Measurements from ENCODE around the gene METTL17. TPM values are rescaled to one million over a fixed set of nuclear protein-coding genes. Genes with fewer than 3 reads are reported as not detected.

METTL17 gene
- total RNA-seq, 1 experiment from 2014 or later, result 70.4 TPM

DNA sequence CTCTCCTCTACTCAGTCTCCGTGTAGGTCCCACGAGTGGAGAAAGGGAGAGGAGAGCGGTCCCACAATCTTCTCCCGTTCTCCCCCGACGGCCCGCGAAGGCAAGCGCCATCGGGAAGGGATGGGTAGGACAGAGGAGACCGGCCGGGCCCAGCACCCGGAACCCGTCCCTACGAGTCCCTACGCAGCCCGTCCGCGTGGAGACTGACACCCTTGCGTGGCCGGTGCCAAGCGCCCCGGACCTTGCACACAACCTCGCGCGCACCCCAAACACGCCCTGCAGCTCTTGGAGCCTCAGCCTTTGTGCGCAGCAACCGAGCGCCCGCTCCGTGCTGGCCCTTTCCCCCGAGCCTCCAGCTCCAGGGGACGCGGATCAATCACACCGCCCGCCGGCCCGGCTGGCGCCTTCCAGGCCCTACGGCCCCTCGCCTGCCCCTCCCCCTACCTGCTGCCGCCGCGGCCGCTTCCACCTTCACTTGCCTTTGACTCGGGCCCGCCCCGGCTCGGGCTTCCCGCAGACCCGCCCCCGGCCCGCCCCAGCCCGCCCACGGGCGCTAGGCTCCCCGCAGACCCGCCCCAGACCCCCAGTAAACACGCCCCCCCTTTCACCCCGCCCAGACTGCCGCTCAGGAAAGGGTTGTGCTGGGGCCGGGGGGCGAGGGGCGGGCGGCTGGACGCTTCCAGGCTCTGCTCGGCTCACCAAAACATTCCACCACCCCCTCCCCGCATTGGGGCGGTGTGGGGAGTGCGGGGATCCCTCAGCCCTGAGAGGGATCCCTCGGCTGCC is 35.0 kb downstream of the METTL17 start, which contains the start of gene NDRG2:
NDRG2 (minus strand) TSS at position 477 of the 786 bp plus-strand sequence. CDS start 1,746 bp downstream, outside the sequence.
- H3K27ac ChIP-seq, result no peak within 1 kb of the TSS
- H3K4me3 ChIP-seq, result peak within 1 kb of the TSS; percentile 66
- H3K9me3 ChIP-seq (replicated peaks), result no peaks in the 10 kb centered on the region
- peak; percentile 54 to 65 for DNase-seq
- peaks cover 20% of the 10 kb centered on the region for H3K27me3 ChIP-seq
- H3K36me3 ChIP-seq, result no peaks in the 10 kb centered on the region
- H3K4me1 ChIP-seq, result no peaks in the 10 kb centered on the region

DNA sequence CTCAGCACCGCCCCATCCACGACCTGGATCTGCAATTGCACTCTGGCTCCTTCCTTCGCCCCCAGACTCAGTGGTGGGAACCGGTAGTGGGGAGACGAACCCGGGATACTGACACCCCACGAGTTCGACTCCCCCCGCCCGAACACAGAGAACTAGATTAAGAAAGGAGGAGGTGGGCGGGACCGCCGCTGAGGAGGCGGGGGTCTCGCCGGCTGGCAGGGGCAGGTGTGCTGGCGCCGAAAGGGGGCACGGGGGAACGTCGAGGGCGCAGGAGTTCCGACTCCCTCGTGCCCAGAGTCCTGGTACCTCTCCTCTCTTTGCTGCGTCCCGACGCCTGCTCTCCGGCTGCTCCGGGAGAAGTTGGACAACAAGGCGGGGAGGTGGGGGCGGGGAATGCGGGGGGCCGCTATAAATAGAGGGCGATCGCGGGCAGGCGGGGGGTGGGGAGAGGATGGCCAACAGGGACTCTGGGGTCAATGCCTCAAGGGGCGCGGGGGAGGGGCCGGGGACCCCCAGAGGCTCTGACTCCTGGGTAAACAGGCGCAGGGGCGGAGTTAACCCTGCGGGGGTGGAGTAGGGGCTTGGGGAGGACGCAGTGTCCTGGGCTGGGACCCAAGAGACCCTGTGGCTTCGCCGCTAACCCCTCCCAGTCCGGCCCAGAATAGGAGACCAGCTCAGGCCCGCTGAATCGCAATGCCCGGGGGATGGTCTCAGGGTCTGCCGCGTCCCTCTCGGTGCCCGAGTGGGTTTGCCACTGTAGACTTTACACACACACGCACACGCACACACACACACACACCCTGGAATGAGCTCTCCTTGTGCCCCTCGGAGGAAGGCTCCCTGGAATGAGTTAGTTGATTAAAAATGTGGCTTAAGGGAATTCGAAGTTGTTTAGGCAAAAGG is 35.8 kb downstream of the METTL17 start:
- DNase-seq, result peak in 1 of 2 experiments; percentile 18
- Histone ChIP-seq H3K4me3 (peak overlapping the region; percentile 66), H3K36me3 (no peaks in the 10 kb centered on the region), H3K4me1 (no peaks in the 10 kb centered on the region), H3K27me3 (peaks cover 20% of the 10 kb centered on the region), H3K9me3 (replicated peaks) (no peaks in the 10 kb centered on the region), H3K27ac (no peak overlapping the region)

DNA sequence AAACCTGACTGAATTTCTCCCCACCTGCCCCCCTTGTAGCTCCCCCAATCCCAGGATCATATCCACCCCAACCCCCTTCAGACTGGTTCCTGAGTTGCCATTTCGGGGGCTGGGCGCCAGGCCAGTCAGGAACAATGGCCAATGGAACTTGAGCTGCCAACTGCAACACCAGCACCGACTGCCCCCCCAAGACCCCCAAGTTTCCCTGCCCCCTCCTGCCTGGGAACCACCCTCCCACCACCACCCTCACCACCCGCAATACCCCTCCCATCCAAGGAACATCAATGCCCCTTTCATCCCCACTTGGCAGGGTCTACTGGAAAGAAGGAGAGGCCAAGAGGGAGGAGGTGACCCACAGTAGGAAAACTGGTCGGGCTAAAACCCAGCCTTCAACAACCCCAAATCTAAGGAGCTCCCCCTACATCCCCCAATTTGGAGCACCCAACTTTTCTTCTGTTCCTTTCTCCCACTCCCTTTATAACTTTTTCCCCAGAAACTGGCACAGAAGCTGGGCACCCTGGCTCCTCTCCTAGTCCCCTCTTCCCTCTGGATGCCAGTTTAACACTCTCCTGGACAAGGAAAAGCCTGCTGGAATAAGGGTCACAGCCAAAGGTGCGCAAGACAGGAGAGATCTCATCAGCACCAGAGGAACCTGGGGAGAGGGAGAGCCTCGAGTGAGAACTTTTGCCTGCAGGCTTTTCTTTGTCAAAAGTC is 36.7 kb downstream of the METTL17 start:
- H3K4me1 ChIP-seq, result no peaks in the 10 kb centered on the region
- no peaks in the 10 kb centered on the region for H3K9me3 ChIP-seq (replicated peaks)
- no peaks in the 10 kb centered on the region for H3K36me3 ChIP-seq
- no peak for DNase-seq
- peaks cover 25% of the 10 kb centered on the region for H3K27me3 ChIP-seq
- H3K4me3 ChIP-seq, result no peak overlapping the region
- no peak overlapping the region for H3K27ac ChIP-seq

DNA sequence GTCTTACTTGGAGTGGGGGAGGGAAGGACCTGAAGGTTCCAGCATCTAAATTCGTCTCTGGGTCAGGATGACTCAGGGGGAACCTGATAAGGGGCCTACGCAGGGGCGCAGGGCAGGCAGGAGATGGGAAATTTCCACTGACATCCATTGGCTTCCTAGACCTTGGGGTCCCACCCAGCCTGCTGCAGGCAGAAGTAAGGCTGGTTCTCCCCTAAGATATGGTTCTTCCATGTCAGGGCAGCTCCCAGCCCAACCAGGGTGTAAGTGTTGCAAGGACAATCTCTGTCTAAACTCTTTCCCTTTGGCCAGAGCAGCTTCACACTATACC is 37.2 kb downstream of the METTL17 start:
- no peak overlapping the region for H3K27ac ChIP-seq

DNA sequence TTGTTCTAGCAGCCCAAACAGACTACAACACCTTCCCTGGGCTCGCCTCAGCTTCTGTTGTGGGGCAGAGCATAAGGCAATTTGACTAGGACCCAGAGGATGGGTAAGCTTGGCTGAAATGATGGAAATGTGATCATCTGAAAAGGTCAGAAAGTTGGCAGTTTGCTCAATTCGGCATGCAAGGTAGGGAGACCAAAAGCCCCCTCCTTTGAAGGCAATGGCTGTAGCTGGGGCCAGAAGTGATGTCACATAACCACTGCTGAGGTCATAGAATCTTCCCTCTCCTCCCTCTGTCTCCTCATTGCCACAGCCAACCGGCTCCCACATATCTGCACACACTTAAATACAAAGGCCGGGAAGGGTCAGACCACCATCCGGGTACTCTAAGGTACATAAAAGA is 40.1 kb downstream of the METTL17 start, which contains the start of gene TPPP2:
TPPP2 (plus strand) TSS at position 301 of the 400 bp plus-strand sequence. CDS start 365 bp downstream, outside the sequence.
- Histone ChIP-seq H3K4me3 (no peak within 1 kb of the TSS), H3K9me3 (replicated peaks) (no peaks in the 10 kb centered on the region), H3K4me1 (no peaks in the 10 kb centered on the region), H3K27ac (no peak within 1 kb of the TSS), H3K27me3 (peaks cover 17% of the 10 kb centered on the region), H3K36me3 (no peaks in the 10 kb centered on the region)
- no peak for DNase-seq

More for the DNA sequence above, 37.2 kb downstream of the METTL17 start:
- Histone ChIP-seq H3K36me3 (no peaks in the 10 kb centered on the region), H3K4me3 (no peak overlapping the region), H3K4me1 (no peaks in the 10 kb centered on the region), H3K9me3 (replicated peaks) (no peaks in the 10 kb centered on the region), H3K27me3 (peaks cover 28% of the 10 kb centered on the region)
- DNase-seq, result no peak

DNA sequence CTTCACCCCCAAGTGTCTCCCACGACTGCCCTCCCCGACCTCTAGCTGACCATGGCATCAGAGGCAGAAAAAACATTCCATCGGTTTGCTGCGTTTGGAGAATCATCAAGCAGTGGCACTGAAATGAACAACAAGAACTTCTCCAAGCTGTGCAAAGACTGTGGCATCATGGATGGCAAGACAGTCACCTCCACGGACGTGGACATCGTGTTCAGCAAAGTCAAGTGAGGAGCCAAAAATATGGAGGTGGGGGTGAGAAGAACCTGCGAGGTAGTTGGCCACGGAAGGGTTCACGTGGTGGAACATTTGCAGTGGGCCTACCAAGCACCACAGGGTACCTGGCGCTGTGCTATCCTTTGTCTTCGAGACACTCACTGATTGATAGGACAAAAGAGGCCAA is 40.8 kb downstream of the METTL17 start:
- peaks cover 13% of the 10 kb centered on the region; the same call in 1 of the 2 replicates for H3K27me3 ChIP-seq
- H3K4me3 ChIP-seq, result no peak overlapping the region
- H3K36me3 ChIP-seq, result no peaks in the 10 kb centered on the region
- DNase-seq, result no peak
- no peaks in the 10 kb centered on the region for H3K9me3 ChIP-seq (replicated peaks)
- H3K27ac ChIP-seq, result no peak overlapping the region
- no peaks in the 10 kb centered on the region for H3K4me1 ChIP-seq

DNA sequence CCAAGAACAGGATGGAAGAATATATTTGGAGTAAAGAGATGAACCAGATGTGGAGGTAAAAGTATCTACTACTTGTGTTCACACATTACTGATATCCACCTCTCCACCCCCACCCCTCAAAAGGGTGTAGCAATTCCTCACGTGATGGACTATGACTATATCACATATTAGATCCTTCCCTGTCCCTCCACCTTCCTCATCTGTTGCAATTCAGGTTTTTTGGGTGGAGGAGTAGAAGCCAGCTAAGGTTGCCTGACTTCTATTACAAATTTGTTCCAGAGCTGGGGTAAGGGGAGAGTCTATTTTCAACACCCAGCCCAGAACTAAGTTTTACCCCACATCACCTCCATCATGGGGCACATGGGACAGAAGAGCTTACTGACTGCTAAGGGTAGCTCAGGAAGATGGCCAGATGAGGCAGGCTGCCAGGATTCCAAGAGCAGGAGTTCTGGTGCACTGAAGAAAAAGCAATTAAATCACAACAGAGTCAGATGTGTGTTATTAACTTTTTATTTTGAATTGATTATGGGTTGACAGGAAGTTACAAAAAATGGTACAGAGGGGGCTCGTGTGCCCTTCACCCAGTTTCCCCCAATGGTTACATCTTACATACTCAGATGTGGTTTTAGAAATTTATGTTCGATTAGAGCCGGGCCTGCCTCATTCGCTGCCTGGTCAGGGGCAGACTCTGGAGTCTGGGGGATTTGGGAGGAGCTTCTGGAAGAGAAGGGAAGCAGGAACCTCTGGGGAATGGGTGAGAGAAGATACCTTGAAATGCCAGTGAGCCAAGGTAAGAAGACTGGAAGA is 42.7 kb downstream of the METTL17 start:
- Histone ChIP-seq H3K4me1 (no peaks in the 10 kb centered on the region), H3K27me3 (peaks cover 13% of the 10 kb centered on the region; the same call in 1 of the 2 replicates), H3K36me3 (no peaks in the 10 kb centered on the region), H3K4me3 (no peak overlapping the region), H3K27ac (no peak overlapping the region), H3K9me3 (replicated peaks) (no peaks in the 10 kb centered on the region)
- no peak for DNase-seq

DNA sequence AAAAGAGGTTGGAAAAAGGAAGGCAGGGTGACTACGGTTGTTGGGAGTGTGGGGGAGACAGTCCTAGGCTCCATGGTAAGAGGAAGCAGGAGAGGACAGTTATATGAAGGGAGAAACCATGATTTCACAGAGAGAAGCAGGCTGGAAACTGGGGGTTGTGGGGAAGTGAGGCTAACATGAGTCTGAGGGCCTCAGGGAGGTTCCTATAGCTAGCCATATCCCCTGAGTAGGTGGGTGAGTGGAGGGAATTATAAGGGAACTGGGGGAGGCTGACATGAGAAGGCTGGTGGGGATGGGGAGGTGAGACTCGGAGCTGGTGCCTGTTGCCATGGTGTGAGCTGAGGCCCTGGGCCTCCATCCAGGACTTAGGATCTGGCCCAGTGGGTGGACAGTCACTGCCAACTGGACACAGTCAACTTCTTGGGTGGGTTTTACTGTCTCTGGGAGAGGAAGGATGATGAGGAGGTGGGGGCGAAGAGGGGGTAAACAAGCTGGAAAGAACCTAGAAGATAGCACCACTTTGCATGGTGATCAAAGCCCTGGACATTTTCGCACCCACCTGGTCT is 43.4 kb downstream of the METTL17 start:
- Histone ChIP-seq H3K4me3 (no peak overlapping the region), H3K36me3 (no peaks in the 10 kb centered on the region), H3K27ac (no peak overlapping the region), H3K9me3 (replicated peaks) (no peaks in the 10 kb centered on the region), H3K27me3 (peaks cover 13% of the 10 kb centered on the region; the same call in 1 of the 2 replicates), H3K4me1 (peaks cover 3% of the 10 kb centered on the region; the same call in 1 of the 2 replicates)
- no peak for DNase-seq

DNA sequence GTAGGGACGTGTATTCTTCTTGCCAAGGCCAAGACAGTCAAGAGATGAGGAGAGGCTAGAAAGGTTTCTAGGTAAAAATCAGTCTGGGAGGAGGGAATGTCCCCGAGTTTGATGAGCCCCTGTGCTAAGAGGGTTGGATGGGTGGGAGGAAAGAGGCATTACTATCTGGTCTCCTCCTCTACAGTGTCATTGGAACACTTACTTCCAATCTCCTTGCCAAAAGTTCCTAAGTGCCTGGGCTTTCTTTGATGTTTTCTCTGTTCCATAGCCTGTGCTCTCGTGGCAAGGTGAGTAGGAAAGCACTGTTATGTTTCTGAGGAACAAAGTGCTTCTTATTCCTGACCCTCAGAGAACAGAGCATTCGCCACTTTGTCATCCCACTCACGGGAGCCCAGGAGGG is 44.9 kb downstream of the METTL17 start, which contains the start of gene RNASE13:
RNASE13 (minus strand) TSS at position 101 of the 400 bp plus-strand sequence. CDS start 519 bp downstream, outside the sequence.
- peaks cover 13% of the 10 kb centered on the region; the same call in 1 of the 2 replicates for H3K27me3 ChIP-seq
- H3K36me3 ChIP-seq, result no peaks in the 10 kb centered on the region
- H3K4me1 ChIP-seq, result peaks cover 15% of the 10 kb centered on the region
- no peak within 1 kb of the TSS for H3K4me3 ChIP-seq
- H3K9me3 ChIP-seq (replicated peaks), result no peaks in the 10 kb centered on the region
- H3K27ac ChIP-seq, result no peak within 1 kb of the TSS
- DNase-seq, result no peak

DNA sequence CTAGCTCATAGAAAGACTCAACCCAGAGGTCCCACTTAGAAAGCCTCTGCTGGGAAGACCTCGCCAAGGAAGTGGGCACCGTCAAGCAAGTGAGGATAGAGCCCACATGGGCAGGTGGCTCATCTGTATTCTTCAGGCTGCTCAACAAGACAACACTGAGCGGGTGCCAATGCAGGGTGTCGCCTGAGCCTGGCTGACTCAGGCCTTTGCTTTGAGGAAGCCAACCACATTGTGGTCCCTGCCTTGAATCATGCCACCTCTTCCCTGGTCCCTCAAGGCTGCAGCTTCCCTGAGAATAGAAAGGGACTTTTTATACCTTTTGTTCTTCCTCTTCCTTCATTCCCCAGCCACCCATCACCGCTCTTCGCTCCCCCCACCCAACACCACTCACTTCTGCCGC is 47.0 kb downstream of the METTL17 start:
- peaks cover 5% of the 10 kb centered on the region; the same call in 1 of the 2 replicates for H3K27me3 ChIP-seq
- peaks cover 20% of the 10 kb centered on the region for H3K4me1 ChIP-seq
- H3K36me3 ChIP-seq, result no peaks in the 10 kb centered on the region
- H3K9me3 ChIP-seq (replicated peaks), result no peaks in the 10 kb centered on the region
- DNase-seq, result no peak
- no peak overlapping the region for H3K4me3 ChIP-seq
- H3K27ac ChIP-seq, result no peak overlapping the region

DNA sequence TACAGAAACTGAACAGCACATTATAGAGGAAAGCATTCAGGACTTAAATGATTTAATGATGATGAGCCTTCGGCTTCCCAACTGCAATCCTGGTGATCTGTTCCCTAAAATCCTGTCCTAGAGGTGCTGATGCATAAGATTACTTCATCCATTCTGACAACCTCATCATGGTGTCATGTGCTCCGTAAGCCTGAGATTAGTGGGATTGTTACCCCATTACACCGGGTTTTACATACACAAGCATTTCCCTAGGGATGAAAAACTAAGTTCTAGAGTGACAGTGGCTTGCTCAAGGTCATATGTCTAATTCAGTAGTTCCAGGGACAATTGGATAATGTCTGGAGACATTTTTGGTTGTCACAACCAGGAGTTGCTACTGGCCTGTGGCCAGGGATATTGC is 47.4 kb downstream of the METTL17 start:
- no peak overlapping the region for H3K27ac ChIP-seq
- DNase-seq, result no peak
- H3K4me1 ChIP-seq, result peaks cover 20% of the 10 kb centered on the region
- no peak overlapping the region for H3K4me3 ChIP-seq
- peaks cover 5% of the 10 kb centered on the region; the same call in 1 of the 2 replicates for H3K27me3 ChIP-seq
- H3K9me3 ChIP-seq (replicated peaks), result no peaks in the 10 kb centered on the region
- no peaks in the 10 kb centered on the region for H3K36me3 ChIP-seq

DNA sequence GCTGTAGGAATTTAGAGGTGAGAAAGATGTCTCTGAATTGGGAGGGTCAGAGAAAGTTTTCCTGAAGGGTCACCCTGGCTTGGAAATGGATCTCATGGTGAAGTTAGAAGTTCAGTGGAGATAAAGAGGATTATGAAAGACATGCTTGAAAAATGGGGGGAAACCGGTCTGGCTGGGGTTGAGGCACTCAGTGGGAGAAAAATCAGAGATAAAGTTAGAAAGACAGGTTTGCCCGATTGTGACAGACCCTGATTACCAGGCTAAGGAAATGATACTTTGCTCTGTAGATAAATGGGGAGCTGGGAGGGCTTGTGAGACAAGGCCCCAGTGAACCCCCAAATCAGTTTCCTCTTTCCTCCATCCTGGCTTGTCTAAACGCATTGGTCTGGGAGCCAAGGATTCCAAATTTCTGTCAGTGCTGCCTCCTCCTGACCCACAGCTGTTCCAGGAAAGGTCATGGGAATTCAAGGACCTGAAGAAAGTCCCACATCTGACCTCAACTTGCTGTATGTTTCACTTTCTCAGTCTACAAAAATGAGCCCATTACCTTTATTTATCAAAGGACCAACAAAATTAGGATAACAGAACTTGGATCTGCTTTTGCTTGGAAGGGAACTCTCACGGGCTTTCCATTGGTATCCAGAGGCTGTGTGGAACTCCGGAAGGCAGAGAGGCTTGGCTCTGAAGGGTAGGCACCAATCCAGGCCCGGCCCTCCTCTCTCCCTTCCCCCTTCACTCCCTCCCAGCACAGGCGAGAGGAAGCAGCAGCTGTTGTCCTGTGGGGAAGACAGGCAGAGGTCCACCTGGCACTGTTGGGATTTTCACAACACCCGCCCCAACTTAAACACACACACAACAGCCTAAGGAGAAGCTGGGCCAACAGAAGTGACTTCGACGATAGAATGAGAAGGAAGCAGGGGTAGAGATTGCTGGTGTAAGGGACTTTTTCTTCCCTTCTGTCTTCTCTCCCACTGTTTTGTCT is 49.0 kb downstream of the METTL17 start:
- H3K9me3 ChIP-seq (replicated peaks), result no peaks in the 10 kb centered on the region
- peaks cover 23% of the 10 kb centered on the region for H3K4me1 ChIP-seq
- H3K27me3 ChIP-seq, result no peaks in the 10 kb centered on the region
- peak overlapping the region; percentile 67 for H3K27ac ChIP-seq
- peak overlapping the region; percentile 22 for H3K4me3 ChIP-seq
- peak; percentile 94 to 96 for DNase-seq
- no peaks in the 10 kb centered on the region for H3K36me3 ChIP-seq
